GM12878 (cell line): ENCODE results near the gene PRMT7. TPM values are rescaled to one million over a fixed set of nuclear protein-coding genes. Genes with fewer than 3 reads are reported as not detected.

Source experiments
- ATAC-seq: fragments of 200-7000 bp; cut with Tn5 transposase; 3 replicates; pipeline ENCODE4 v1.9.1; 2020; ENCODE audit warnings: mild to moderate bottlenecking, moderate library complexity
- BruUV-seq: library from RNA; stranded (reverse); fragments of 400-500 nt; replicated peaks from 2 replicates; lab custom pipeline; 2021; lab: Mats Ljungman, UMichigan
- CTCF ChIA-PET: fragments of 300-600 bp; sonication (Branson Sonifier 250); formaldehyde crosslinking; extraction: SDS; loops from one replicate; lab custom pipeline; 2021; ENCODE audit warnings: inconsistent platforms; lab: Yijun Ruan, JAX
- POLR2A ChIA-PET: fragments of 350-600 bp; formaldehyde crosslinking; extraction: SDS; loops from one replicate; lab custom pipeline; 2021; ENCODE audit warnings: inconsistent platforms; lab: Charles Lee
- RAD21 ChIA-PET: fragments of 300-600 bp; sonication (Branson Sonifier 250); formaldehyde crosslinking; loops from one replicate; lab custom pipeline; 2023; ENCODE audit warnings: antibody characterized with exemption; ENCODE audit not compliant: unreplicated experiment; lab: Charles Lee
- SMC1A ChIA-PET: fragments of 300-600 bp; sonication (Branson Sonifier 250); formaldehyde crosslinking; loops from one replicate; lab custom pipeline; 2023; ENCODE audit not compliant: unreplicated experiment, uncharacterized antibody; lab: Charles Lee
- DNase-seq: peaks from one replicate; pipeline ENCODE4 v3.0.0-alpha.2; 2011; ENCODE audit warnings: low read depth, low spot score
- FAIRE-seq: peaks from 3 replicates; lab custom pipeline; 2011; peaks lifted over from hg19 to GRCh38; lab: Jason Lieb, UNC
- H2AFZ ChIP-seq: 2 replicates; pipeline ENCODE4 v1.6.0; 2011; ENCODE audit warnings: low read depth, low read length, control low read depth; ENCODE audit not compliant: control insufficient read depth
- H3K27ac ChIP-seq: 2 replicates; pipeline ENCODE4 v1.5.1; 2011; ENCODE audit warnings: control low read depth; ENCODE audit not compliant: control insufficient read depth, insufficient read depth
- H3K27me3 ChIP-seq, 2 experiments: replicated peaks in 1 of 2; 2 replicates each; pipeline versions ENCODE4 v1.6.0 to v1.6.1; 2011; ENCODE audit warnings: low read length in 1 of 2; ENCODE audit not compliant: control insufficient read depth in 2 of 2, insufficient read depth in 2 of 2
- H3K36me3 ChIP-seq, 2 experiments: 2 replicates each; pipeline ENCODE4 v1.5.1; 2011; ENCODE audit warnings: low read length in 1 of 2; ENCODE audit not compliant: control insufficient read depth in 2 of 2, insufficient read depth in 2 of 2
- H3K4me1 ChIP-seq: 2 replicates; pipeline ENCODE4 v1.6.1; 2011; ENCODE audit warnings: mild to moderate bottlenecking, low read length, moderate library complexity, mixed read lengths; ENCODE audit not compliant: control insufficient read depth, insufficient read depth
- H3K4me2 ChIP-seq: 2 replicates; pipeline ENCODE4 v1.6.0; 2011; ENCODE audit warnings: control low read depth; ENCODE audit not compliant: control insufficient read depth, insufficient read depth
- H3K4me3 ChIP-seq: fragments of 200-600 bp; sonication (generic); 2 replicates; pipeline ENCODE4 v1.5.1; 2016
- H3K79me2 ChIP-seq: 2 replicates; pipeline ENCODE4 v1.6.0; 2011; ENCODE audit warnings: low read length; ENCODE audit not compliant: control insufficient read depth, insufficient read depth
- H3K9ac ChIP-seq: 2 replicates; pipeline ENCODE4 v1.8.0; 2011; ENCODE audit warnings: low read length, control low read depth, mixed read lengths; ENCODE audit not compliant: control insufficient read depth, insufficient read depth
- H3K9me3 ChIP-seq: replicated peaks from 3 replicates; pipeline ENCODE4 v1.5.1; 2011; ENCODE audit warnings: mild to moderate bottlenecking, low read length; ENCODE audit not compliant: control insufficient read depth, insufficient read depth
- H4K20me1 ChIP-seq: 2 replicates; pipeline ENCODE4 v1.6.0; 2011; ENCODE audit not compliant: control insufficient read depth, insufficient read depth
- BMI1 ChIP-seq: fragments of 450-650 bp; IDR thresholded peaks from 2 replicates; pipeline ENCODE4 v1.6.1; 2016; ENCODE audit warnings: mild to moderate bottlenecking, moderate library complexity, borderline replicate concordance
- GATAD2B ChIP-seq: fragments of 450-650 bp; conservative IDR thresholded peaks from 2 replicates; pipeline ENCODE4 v1.6.1; 2017; ENCODE audit warnings: low read depth, mild to moderate bottlenecking, moderate library complexity
- MEF2A ChIP-seq: IDR thresholded peaks from 2 replicates; pipeline ENCODE4 v1.6.1; 2011; ENCODE audit warnings: low read depth, mild to moderate bottlenecking, low read length, moderate library complexity; ENCODE audit not compliant: insufficient read depth
- NRF1 ChIP-seq: conservative IDR thresholded peaks from 2 replicates; pipeline ENCODE4 v1.6.1; 2011; ENCODE audit warnings: mild to moderate bottlenecking, low read depth, low read length, improper control_type of control experiment
- SREBF2 ChIP-seq: IDR thresholded peaks from 2 replicates; pipeline ENCODE4 v1.6.1; 2012; ENCODE audit warnings: mild to moderate bottlenecking, low read length
- SRF ChIP-seq, 2 experiments: IDR thresholded peaks; 2 replicates each; pipeline ENCODE4 v1.6.1; 2011; ENCODE audit warnings: low read depth in 2 of 2, low read length in 2 of 2, mild to moderate bottlenecking in 1 of 2, moderate library complexity in 1 of 2
- ZNF622 ChIP-seq: fragments of 450-650 bp; IDR thresholded peaks from 2 replicates; pipeline ENCODE4 v1.6.1; 2017; ENCODE audit warnings: mild to moderate bottlenecking, inconsistent platforms
- WGBS: methylation state at CpG from one replicate; pipeline ENCODE4 v1.1.6; 2016; ENCODE audit warnings: low lambda C conversion rate; ENCODE audit not compliant: insufficient replicate concordance, insufficient coverage; ENCODE audit errors: missing lambda C conversion rate; 5-methylcytosine and 5-hydroxymethylcytosine counted together
- in situ Hi-C: fragments of 300-500 bp; cut with MboI; formaldehyde crosslinking; loops from 9 replicates; pipeline ENCODE4 v1.14.3; 2018; ENCODE audit warnings: mixed read lengths
- intact Hi-C: fragments of 100-400 bp; cut with micrococcal nuclease; formaldehyde crosslinking; loops from one replicate; pipeline ENCODE4 v1.14.2; 2022; ENCODE audit not compliant: unreplicated experiment
- polyA plus RNA-seq, 11 experiments: library from polyadenylated mRNA; depleted of rRNA in 4 of 11; unstranded in 6 of 11; stranded (reverse) in 5 of 11; fragments of >200 nt; fragmentation: Nextera tagmentation in 4 of 11; fragmentation: Illumina TruSeq in 1 of 11; extraction: Ambion mirVana in 4 of 11; extraction: Trizol in 1 of 11; gene quantifications; 1 replicate in 1 of 11; 2 replicates in 10 of 11; pipeline versions ENCODE4 v1.2.1 to v1.2.3, GENCODE V29; 2011 to 2016; ENCODE audit warnings: inconsistent platforms in 2 of 11, missing spikeins in 2 of 11, low read depth in 1 of 11
- total RNA-seq, 4 experiments: library from RNA; depleted of rRNA in 3 of 4; stranded (reverse); fragments of >200 nt in 3 of 4; fragmentation: Illumina TruSeq in 1 of 4; extraction: Trizol in 1 of 4; gene quantifications; 2 replicates each; pipeline versions ENCODE4 v1.2.1 to v1.2.3, GENCODE V29; 2013 to 2021
- TF ChIP-seq, protein P1 (sequence below): IDR thresholded peaks from 2 replicates; pipeline ENCODE4 v1.6.1; 2011; ENCODE audit warnings: low read depth, mild to moderate bottlenecking, low read length, moderate library complexity, borderline replicate concordance; ENCODE audit errors: extremely low read depth
- TF ChIP-seq, protein P2 (sequence below): fragments of 450-650 bp; IDR thresholded peaks from 2 replicates; pipeline ENCODE4 v1.6.1; 2017; ENCODE audit warnings: mild to moderate bottlenecking, moderate library complexity
- TF ChIP-seq, protein P3 (sequence below): IDR thresholded peaks from 2 replicates; pipeline ENCODE4 v1.6.1; 2011; ENCODE audit warnings: mild to moderate bottlenecking, low read depth, low read length, moderate library complexity; ENCODE audit not compliant: insufficient replicate concordance

The PRMT7 gene
- total and polyA plus RNA-seq, 10 of the 15 experiments (the other 5 are each of a cell fraction or from before 2014, with no cell fraction given), result 5.1 to 56.1 (median 42.0) TPM

DNA sequence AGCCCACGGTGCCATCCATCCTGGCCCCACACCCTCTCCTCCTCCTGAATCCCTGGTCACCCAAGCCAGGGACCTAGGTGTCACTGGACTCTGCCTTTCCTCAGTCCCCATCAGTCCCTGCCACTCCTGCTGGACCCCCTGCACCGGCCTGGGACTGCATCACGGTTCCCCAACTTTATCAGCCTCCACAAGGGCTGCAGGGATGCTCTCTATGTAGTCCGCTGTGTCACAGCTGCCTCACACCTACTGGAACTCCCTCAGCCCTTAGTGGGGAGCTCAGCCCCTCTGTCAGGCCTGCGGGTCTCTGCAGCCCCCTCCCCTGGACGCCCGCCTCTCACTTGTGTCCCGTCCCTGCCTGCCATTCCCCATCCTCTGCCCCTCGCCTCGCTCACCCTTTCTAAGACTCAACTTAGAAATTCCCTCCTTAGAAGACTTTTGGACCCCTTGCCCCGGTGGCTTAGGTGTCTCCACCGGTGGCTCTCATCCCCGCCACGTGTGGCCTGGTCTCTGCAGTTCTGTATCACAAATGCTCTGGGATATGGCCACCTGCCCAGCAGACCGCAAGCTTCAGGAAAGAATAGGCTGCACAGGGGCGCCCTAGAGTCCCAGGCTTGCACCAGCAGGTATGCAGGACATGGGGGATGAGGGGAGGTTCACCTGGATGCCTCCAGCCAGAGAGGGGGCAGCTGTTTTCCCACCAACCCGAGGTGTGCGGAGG is 62.9 kb downstream of the PRMT7 start:
- Histone ChIP-seq H3K9ac (no peak overlapping the region), H4K20me1 (no peaks in the 10 kb centered on the region), H3K9me3 (no peaks in the 10 kb centered on the region), H3K4me3 (no peak overlapping the region), H3K79me2 (no peaks in the 10 kb centered on the region), H3K4me2 (no peak overlapping the region), H3K27ac (no peak overlapping the region), H2AFZ (no peak overlapping the region), H3K27me3 (no peaks in the 10 kb centered on the region; a peak in 2 of 4 replicates), H3K36me3 (no peaks in the 10 kb centered on the region), H3K4me1 (peaks cover 21% of the 10 kb centered on the region)
- DNase-seq (no peak), ATAC-seq (no peak), FAIRE-seq (no peak)
- ChIA-PET POLR2A (no interaction called here), CTCF (interaction anchor here (0.7 to 9.1 kb wide), 5 partner anchors 9 to 95 kb away, joined by 3 to 77 read pairs (median 3); no protein-coding TSS in a partner anchor), SMC1A (no interaction called here), RAD21 (no interaction called here)
- no TSS peak for BruUV-seq
- 47% methylated on average over 18 of the region's 18 CpGs for WGBS
- in situ Hi-C loops, result no loop called here
- TF ChIP-seq BMI1 (no peak), NRF1 (no peak), MEF2A (no peak), SRF (IDR thresholded peaks at IDR 0.05; ENCODE audit: low read depth in 2 of 2, low read length in 2 of 2) (no peak), SREBF2 (no peak), GATAD2B (no peak), ZNF622 (no peak)
- TF ChIP-seq, protein P1, sequence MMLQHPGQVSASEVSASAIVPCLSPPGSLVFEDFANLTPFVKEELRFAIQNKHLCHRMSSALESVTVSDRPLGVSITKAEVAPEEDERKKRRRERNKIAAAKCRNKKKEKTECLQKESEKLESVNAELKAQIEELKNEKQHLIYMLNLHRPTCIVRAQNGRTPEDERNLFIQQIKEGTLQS, result no peak
- TF ChIP-seq, protein P2, sequence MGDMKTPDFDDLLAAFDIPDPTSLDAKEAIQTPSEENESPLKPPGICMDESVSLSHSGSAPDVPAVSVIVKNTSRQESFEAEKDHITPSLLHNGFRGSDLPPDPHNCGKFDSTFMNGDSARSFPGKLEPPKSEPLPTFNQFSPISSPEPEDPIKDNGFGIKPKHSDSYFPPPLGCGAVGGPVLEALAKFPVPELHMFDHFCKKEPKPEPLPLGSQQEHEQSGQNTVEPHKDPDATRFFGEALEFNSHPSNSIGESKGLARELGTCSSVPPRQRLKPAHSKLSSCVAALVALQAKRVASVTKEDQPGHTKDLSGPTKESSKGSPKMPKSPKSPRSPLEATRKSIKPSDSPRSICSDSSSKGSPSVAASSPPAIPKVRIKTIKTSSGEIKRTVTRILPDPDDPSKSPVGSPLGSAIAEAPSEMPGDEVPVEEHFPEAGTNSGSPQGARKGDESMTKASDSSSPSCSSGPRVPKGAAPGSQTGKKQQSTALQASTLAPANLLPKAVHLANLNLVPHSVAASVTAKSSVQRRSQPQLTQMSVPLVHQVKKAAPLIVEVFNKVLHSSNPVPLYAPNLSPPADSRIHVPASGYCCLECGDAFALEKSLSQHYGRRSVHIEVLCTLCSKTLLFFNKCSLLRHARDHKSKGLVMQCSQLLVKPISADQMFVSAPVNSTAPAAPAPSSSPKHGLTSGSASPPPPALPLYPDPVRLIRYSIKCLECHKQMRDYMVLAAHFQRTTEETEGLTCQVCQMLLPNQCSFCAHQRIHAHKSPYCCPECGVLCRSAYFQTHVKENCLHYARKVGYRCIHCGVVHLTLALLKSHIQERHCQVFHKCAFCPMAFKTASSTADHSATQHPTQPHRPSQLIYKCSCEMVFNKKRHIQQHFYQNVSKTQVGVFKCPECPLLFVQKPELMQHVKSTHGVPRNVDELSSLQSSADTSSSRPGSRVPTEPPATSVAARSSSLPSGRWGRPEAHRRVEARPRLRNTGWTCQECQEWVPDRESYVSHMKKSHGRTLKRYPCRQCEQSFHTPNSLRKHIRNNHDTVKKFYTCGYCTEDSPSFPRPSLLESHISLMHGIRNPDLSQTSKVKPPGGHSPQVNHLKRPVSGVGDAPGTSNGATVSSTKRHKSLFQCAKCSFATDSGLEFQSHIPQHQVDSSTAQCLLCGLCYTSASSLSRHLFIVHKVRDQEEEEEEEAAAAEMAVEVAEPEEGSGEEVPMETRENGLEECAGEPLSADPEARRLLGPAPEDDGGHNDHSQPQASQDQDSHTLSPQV, result no peak
- TF ChIP-seq, protein P3, sequence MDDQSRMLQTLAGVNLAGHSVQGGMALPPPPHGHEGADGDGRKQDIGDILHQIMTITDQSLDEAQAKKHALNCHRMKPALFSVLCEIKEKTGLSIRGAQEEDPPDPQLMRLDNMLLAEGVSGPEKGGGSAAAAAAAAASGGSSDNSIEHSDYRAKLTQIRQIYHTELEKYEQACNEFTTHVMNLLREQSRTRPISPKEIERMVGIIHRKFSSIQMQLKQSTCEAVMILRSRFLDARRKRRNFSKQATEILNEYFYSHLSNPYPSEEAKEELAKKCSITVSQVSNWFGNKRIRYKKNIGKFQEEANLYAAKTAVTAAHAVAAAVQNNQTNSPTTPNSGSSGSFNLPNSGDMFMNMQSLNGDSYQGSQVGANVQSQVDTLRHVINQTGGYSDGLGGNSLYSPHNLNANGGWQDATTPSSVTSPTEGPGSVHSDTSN, result no peak
- intact Hi-C loops, result no loop called here
